OCI-LY1 (cell line): ENCODE measurements around the gene TECR.

Source experiments
- EZH2 ChIP-seq: fragments of 200-600 bp; sonication (generic), shearing (Covaris generic); IDR thresholded peaks from 2 replicates; pipeline ENCODE4 v1.8.0; 2017; ENCODE audit warnings: borderline replicate concordance, mixed run types, mild to moderate bottlenecking, antibody characterized with exemption, low read length, moderate library complexity, mixed read lengths
- TF ChIP-seq, protein P1 (sequence below): fragments of 200-600 bp; sonication (generic), shearing (Covaris generic); IDR thresholded peaks from 2 replicates; pipeline ENCODE4 v1.5.1; 2017; ENCODE audit warnings: mild to moderate bottlenecking, antibody characterized with exemption, low read length, moderate library complexity, mixed read lengths

DNA sequence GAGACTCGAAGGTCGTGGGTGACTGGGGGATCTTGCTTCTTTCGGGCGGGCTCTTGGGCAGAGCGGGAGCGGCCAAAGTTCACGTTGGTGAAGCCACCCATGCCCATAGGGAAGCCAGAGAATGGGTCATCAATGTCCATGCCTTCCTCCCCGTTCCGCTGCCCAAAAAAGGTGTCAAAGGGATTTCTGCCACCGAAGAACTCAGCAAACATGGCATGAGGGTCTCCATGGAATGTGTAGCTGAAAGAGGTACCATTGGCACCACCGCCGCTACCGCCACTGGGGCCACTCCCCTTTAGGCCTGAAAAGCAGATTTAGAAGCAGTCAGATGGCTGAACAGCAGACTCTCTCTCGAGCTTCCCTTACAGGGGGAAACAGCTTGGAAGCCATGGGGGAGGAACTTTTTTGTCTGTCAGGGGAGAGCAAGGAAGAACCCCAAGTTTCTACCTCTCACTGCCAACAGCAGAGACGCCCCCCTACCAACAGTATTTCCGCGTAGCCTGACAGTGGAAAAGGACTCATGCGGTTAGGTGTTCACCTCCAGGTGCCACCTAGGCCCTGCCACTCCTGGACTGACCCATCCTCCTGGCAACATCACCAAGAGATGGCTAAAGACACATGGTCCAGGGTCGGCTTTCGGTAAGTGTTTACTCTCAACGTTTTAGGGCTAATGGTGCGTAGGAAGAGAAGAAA is 12.5 kb upstream of the TECR start:
- TF ChIP-seq, protein P1, sequence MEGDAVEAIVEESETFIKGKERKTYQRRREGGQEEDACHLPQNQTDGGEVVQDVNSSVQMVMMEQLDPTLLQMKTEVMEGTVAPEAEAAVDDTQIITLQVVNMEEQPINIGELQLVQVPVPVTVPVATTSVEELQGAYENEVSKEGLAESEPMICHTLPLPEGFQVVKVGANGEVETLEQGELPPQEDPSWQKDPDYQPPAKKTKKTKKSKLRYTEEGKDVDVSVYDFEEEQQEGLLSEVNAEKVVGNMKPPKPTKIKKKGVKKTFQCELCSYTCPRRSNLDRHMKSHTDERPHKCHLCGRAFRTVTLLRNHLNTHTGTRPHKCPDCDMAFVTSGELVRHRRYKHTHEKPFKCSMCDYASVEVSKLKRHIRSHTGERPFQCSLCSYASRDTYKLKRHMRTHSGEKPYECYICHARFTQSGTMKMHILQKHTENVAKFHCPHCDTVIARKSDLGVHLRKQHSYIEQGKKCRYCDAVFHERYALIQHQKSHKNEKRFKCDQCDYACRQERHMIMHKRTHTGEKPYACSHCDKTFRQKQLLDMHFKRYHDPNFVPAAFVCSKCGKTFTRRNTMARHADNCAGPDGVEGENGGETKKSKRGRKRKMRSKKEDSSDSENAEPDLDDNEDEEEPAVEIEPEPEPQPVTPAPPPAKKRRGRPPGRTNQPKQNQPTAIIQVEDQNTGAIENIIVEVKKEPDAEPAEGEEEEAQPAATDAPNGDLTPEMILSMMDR = no peak
- TF ChIP-seq EZH2 = no peak
